Measurements from ENCODE around the gene LTF. TPM values are rescaled to one million over a fixed set of nuclear protein-coding genes. Genes with fewer than 3 reads are reported as not detected.
"Not testable (repeated sequence)": the region's sequence is repeated elsewhere in the genome, so short reads cannot be mapped to it uniquely, and the experiment has no call there.

LTF gene
- total RNA-seq, 1 experiment from 2014 or later: not detected

DNA sequence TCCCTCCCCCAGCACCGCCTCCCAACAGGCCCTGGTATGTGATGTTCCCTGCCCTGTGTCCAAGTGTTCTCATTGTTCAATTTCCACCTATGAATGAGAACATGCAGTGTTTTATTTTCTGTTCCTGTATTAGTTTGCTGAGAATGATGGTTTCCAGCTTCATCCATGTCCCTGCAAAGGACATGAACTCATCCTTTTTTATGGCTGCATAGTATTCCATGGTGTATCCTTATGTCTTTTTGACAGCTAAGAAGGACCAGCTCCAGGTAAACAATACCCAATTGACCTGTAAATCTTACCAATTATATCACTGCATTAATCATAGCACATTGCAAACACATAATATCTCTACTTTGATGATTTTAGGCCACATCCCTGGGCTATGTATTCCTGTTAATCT, 33.8 kb downstream of the LTF start:
- H3K27ac ChIP-seq; H3K4me3 ChIP-seq; BruUV-seq (replicated peaks); H3K9me3 ChIP-seq (ENCODE audit: insufficient read depth, low read depth); intact Hi-C loops (cut with micrococcal nuclease; ENCODE audit: unreplicated experiment); DNase-seq; POLR2A ChIA-PET (ENCODE audit: unreplicated experiment); CTCF ChIA-PET; H2AFZ ChIP-seq; H4K20me1 ChIP-seq (ENCODE audit: insufficient read depth); H3K9me2 ChIP-seq (ENCODE audit: insufficient read depth); H3K4me2 ChIP-seq; H3K27me3 ChIP-seq (ENCODE audit: insufficient read depth, low read depth): not testable (repeated sequence)
- Histone ChIP-seq H3F3A (ENCODE audit: insufficient read depth, low read depth) (peaks cover 58% of the 10 kb centered on the region), H3K79me2 (ENCODE audit: low read depth) (peaks cover 14% of the 10 kb centered on the region), H3K36me3 (ENCODE audit: low read depth) (peaks cover 12% of the 10 kb centered on the region; the same call in 1 of the 2 replicates), H3K4me1 (replicated peaks; ENCODE audit: insufficient read depth) (peaks cover 80% of the 10 kb centered on the region)

DNA sequence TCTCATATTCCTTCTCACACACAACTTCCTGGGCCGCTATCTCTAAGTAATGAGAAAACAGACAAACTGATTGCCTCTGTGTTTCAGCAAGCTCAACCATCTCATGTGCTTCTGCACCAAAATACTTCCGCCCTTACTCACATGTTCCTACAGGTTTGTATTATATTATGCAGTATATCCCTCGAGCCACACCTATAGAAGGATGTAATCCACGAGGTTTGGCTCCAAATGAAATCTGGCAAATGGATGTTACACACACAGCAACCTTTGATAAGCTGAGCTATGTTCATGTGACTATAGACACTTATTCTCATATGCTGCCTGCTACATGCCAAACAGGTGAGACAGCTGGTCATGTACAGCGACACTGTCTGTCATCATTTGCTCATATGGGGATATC, 35.0 kb downstream of the LTF start:
- Histone ChIP-seq H3K4me2 (peak overlapping the region; percentile 74), H3K4me3 (peak overlapping the region; percentile 56), H2AFZ (no peak overlapping the region), H3K9me3 (ENCODE audit: insufficient read depth, low read depth) (no peaks in the 10 kb centered on the region), H3K36me3 (ENCODE audit: low read depth) (peaks cover 12% of the 10 kb centered on the region; the same call in 1 of the 2 replicates), H4K20me1 (ENCODE audit: insufficient read depth) (no peaks in the 10 kb centered on the region), H3K27ac (peak overlapping the region; percentile 90), H3K9me2 (ENCODE audit: insufficient read depth) (no peaks in the 10 kb centered on the region), H3K27me3 (ENCODE audit: insufficient read depth, low read depth) (no peaks in the 10 kb centered on the region), H3F3A (ENCODE audit: insufficient read depth, low read depth) (peaks cover 64% of the 10 kb centered on the region), H3K4me1 (replicated peaks; ENCODE audit: insufficient read depth) (peaks cover 81% of the 10 kb centered on the region), H3K79me2 (ENCODE audit: low read depth) (peaks cover 14% of the 10 kb centered on the region)
- TF ChIP-seq, protein P1, sequence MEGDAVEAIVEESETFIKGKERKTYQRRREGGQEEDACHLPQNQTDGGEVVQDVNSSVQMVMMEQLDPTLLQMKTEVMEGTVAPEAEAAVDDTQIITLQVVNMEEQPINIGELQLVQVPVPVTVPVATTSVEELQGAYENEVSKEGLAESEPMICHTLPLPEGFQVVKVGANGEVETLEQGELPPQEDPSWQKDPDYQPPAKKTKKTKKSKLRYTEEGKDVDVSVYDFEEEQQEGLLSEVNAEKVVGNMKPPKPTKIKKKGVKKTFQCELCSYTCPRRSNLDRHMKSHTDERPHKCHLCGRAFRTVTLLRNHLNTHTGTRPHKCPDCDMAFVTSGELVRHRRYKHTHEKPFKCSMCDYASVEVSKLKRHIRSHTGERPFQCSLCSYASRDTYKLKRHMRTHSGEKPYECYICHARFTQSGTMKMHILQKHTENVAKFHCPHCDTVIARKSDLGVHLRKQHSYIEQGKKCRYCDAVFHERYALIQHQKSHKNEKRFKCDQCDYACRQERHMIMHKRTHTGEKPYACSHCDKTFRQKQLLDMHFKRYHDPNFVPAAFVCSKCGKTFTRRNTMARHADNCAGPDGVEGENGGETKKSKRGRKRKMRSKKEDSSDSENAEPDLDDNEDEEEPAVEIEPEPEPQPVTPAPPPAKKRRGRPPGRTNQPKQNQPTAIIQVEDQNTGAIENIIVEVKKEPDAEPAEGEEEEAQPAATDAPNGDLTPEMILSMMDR (conservative IDR thresholded peaks at IDR 0.05): no peak
- TF ChIP-seq EZH2 (IDR thresholded peaks at IDR 0.05; ENCODE audit: low read depth): no peak
- BruUV-seq (replicated peaks): no TSS peak
- DNase-seq: no peak
- ChIA-PET POLR2A (ENCODE audit: unreplicated experiment) (no interaction called here), CTCF (interaction anchor here (0.6 to 1.1 kb wide), 4 partner anchors 15 to 201 kb away, joined by 3 to 9 read pairs (median 4); no protein-coding TSS in a partner anchor)
- intact Hi-C loops (cut with micrococcal nuclease; ENCODE audit: unreplicated experiment): no loop called here

DNA sequence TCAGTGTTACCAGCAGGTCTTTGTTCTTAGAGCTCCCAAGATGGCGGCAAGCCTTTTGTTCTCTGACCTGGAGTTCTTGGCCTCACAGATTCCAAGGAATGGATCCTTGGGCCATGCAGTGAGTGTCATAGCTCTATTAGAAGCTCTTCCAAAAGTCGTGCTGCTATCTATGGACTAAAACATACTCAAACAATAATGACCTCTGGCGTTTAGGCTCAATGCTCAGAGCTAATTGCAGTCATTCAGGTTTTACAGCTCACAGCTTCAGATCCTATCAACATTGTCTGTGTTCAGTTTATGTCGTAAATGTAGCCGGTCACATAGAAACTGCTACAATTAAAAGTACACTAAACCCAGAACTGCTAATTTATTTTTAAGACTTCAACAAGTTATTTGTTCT, 35.5 kb downstream of the LTF start:
- ChIA-PET POLR2A (ENCODE audit: unreplicated experiment) (no interaction called here), CTCF (interaction anchor here (0.6 to 1.1 kb wide), 4 partner anchors 15 to 201 kb away, joined by 3 to 9 read pairs (median 4); no protein-coding TSS in a partner anchor)
- BruUV-seq (replicated peaks): no TSS peak

More for the DNA sequence above, 35.5 kb downstream of the LTF start:
- H3K4me3 ChIP-seq: peak overlapping the region; percentile 56
- no peak for DNase-seq
- H3K79me2 ChIP-seq (ENCODE audit: low read depth): peaks cover 14% of the 10 kb centered on the region
- H3K4me2 ChIP-seq: peak overlapping the region; percentile 74
- H3F3A ChIP-seq (ENCODE audit: insufficient read depth, low read depth): peaks cover 60% of the 10 kb centered on the region
- TF ChIP-seq EZH2 (IDR thresholded peaks at IDR 0.05; ENCODE audit: low read depth): no peak
- TF ChIP-seq, protein P1 (conservative IDR thresholded peaks at IDR 0.05): no peak
- H2AFZ ChIP-seq: peak overlapping the region; percentile 62
- no peaks in the 10 kb centered on the region for H3K9me3 ChIP-seq (ENCODE audit: insufficient read depth, low read depth)
- peaks cover 12% of the 10 kb centered on the region; the same call in 1 of the 2 replicates for H3K36me3 ChIP-seq (ENCODE audit: low read depth)
- H3K27me3 ChIP-seq (ENCODE audit: insufficient read depth, low read depth): no peaks in the 10 kb centered on the region
- H3K9me2 ChIP-seq (ENCODE audit: insufficient read depth): no peaks in the 10 kb centered on the region
- peaks cover 81% of the 10 kb centered on the region for H3K4me1 ChIP-seq (replicated peaks; ENCODE audit: insufficient read depth)
- intact Hi-C loops (cut with micrococcal nuclease; ENCODE audit: unreplicated experiment): no loop called here
- no peaks in the 10 kb centered on the region for H4K20me1 ChIP-seq (ENCODE audit: insufficient read depth)
- H3K27ac ChIP-seq: peak overlapping the region; percentile 90
